Neural progenitor cell (in vitro differentiated cells): ENCODE results near the gene ERC2. TPM values are rescaled to one million over a fixed set of nuclear protein-coding genes. Genes with fewer than 3 reads are reported as not detected.

Experiments used
- DNase-seq: peaks from one replicate; pipeline ENCODE4 v3.0.0-alpha.2; 2016; ENCODE audit warnings: low spot score
- H2AFZ ChIP-seq: fragments of 200-600 bp; sonication (generic); replicated peaks from 2 replicates; pipeline ENCODE4 v1.6.1; 2016; ENCODE audit warnings: antibody characterized with exemption
- H3F3A ChIP-seq: fragments of 200-600 bp; sonication (generic); 2 replicates; pipeline ENCODE4 v1.6.1; 2016; ENCODE audit warnings: antibody characterized with exemption, low read depth
- H3K27ac ChIP-seq: fragments of 200-600 bp; sonication (generic); 2 replicates; pipeline ENCODE4 v1.5.1; 2016; ENCODE audit warnings: mild to moderate bottlenecking
- H3K27me3 ChIP-seq: fragments of 200-600 bp; sonication (generic); 2 replicates; pipeline ENCODE4 v1.6.1; 2016; ENCODE audit warnings: mild to moderate bottlenecking, moderate library complexity
- H3K36me3 ChIP-seq: fragments of 200-600 bp; sonication (generic); 2 replicates; pipeline ENCODE4 v1.5.1; 2016
- H3K4me1 ChIP-seq: fragments of 200-600 bp; sonication (generic); 2 replicates; pipeline ENCODE4 v1.6.1; 2016; ENCODE audit warnings: mixed run types
- H3K4me2 ChIP-seq: fragments of 200-600 bp; sonication (generic); 2 replicates; pipeline ENCODE4 v1.6.1; 2016
- H3K4me3 ChIP-seq: fragments of 200-600 bp; sonication (generic); 2 replicates; pipeline ENCODE4 v1.5.1; 2016
- H3K79me2 ChIP-seq: fragments of 200-600 bp; sonication (generic); 2 replicates; pipeline ENCODE4 v1.6.1; 2016; ENCODE audit warnings: low read depth
- H3K9ac ChIP-seq: fragments of 200-600 bp; sonication (generic); 2 replicates; pipeline ENCODE4 v1.6.1; 2016
- H3K9me3 ChIP-seq: fragments of 200-600 bp; sonication (generic); 2 replicates; pipeline ENCODE4 v1.5.1; 2016; ENCODE audit warnings: low read depth
- H4K20me1 ChIP-seq: fragments of 200-600 bp; sonication (generic); 2 replicates; pipeline ENCODE4 v1.6.1; 2016; ENCODE audit warnings: low read depth
- H3K27ac Mint-ChIP-seq: 3 replicates; pipeline ENCODE4 v1.8.0; 2021; ENCODE audit warnings: mixed read lengths
- H3K27me3 Mint-ChIP-seq: 2 replicates; pipeline ENCODE4 v1.8.0; 2022; ENCODE audit warnings: low read depth, mild to moderate bottlenecking, inconsistent platforms, moderate library complexity, mixed read lengths; ENCODE audit not compliant: insufficient read depth
- H3K36me3 Mint-ChIP-seq: 3 replicates; pipeline ENCODE4 v1.8.0; 2021; ENCODE audit warnings: mixed read lengths
- H3K4me1 Mint-ChIP-seq: 3 replicates; pipeline ENCODE4 v1.8.0; 2021; ENCODE audit warnings: mixed read lengths
- H3K4me3 Mint-ChIP-seq: 3 replicates; pipeline ENCODE4 v1.8.0; 2021; ENCODE audit warnings: mild to moderate bottlenecking, moderate library complexity, mixed read lengths
- H3K9me3 Mint-ChIP-seq: 3 replicates; pipeline ENCODE4 v1.8.0; 2020; ENCODE audit warnings: mixed read lengths
- CTCF ChIP-seq: fragments of 200-600 bp; sonication (generic); IDR thresholded peaks from 2 replicates; pipeline ENCODE4 v1.5.1; 2017; ENCODE audit warnings: antibody characterized with exemption, mild to moderate bottlenecking
- EZH2 ChIP-seq: fragments of 200-600 bp; sonication (generic); IDR thresholded peaks from 2 replicates; pipeline ENCODE4 v1.6.1; 2017; ENCODE audit warnings: antibody characterized with exemption, mild to moderate bottlenecking, moderate library complexity
- EZH2phosphoT487 ChIP-seq: fragments of 200-600 bp; sonication (generic); IDR thresholded peaks from 2 replicates; pipeline ENCODE4 v1.6.1; 2017; ENCODE audit warnings: antibody characterized with exemption
- total RNA-seq: library from RNA; depleted of rRNA; stranded (reverse); fragments of >200 nt; gene quantifications from 2 replicates; pipeline ENCODE4 v1.2.3, GENCODE V29; 2015; ENCODE audit warnings: low replicate concordance

The ERC2 gene
- total RNA-seq, 1 donor from 2014 or later, result 24.8 TPM

DNA sequence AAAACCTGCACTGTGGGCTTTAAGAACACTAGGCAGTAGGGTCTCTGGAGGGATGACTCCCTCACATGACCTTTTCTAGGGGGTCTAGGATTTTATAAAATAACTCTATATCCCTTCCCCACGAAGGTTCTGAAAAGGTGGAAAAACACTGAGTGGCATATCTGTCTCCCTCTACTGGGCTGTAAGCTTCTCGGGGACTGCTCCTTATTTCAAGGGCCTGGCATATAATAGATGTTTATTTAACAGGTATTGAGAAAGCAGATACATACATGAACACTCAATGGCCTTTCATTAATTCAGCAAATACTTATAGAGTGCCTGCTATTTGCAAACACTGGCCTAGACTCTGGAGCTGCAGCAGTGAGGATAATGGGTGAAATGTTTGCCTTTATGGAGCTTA lies 834.9 kb downstream of the ERC2 start:
- Histone ChIP-seq H4K20me1 (no peaks in the 10 kb centered on the region), H3K4me3 (no peak overlapping the region), H2AFZ (no peak overlapping the region), H3K36me3 (no peaks in the 10 kb centered on the region), H3F3A (no peaks in the 10 kb centered on the region), H3K27me3 (no peaks in the 10 kb centered on the region), H3K79me2 (no peaks in the 10 kb centered on the region), H3K9ac (no peak overlapping the region), H3K4me1 (peaks cover 8% of the 10 kb centered on the region), H3K9me3 (no peaks in the 10 kb centered on the region), H3K4me2 (no peak overlapping the region), H3K27ac (no peak overlapping the region)
- Mint-ChIP-seq H3K4me3 (no peak overlapping the region), H3K4me1 (no peaks in the 10 kb centered on the region), H3K27me3 (peaks cover 2% of the 10 kb centered on the region), H3K9me3 (no peaks in the 10 kb centered on the region), H3K27ac (no peak overlapping the region), H3K36me3 (no peaks in the 10 kb centered on the region)
- TF ChIP-seq EZH2phosphoT487 (no peak), EZH2 (no peak), CTCF (no peak)
- no peak for DNase-seq

- Histone ChIP-seq H3K27me3 (no peaks in the 10 kb centered on the region), H2AFZ (no peak overlapping the region), H4K20me1 (no peaks in the 10 kb centered on the region), H3K4me2 (no peak overlapping the region), H3K9me3 (no peaks in the 10 kb centered on the region), H3K4me3 (no peak overlapping the region), H3K4me1 (peaks cover 8% of the 10 kb centered on the region), H3K27ac (no peak overlapping the region), H3K9ac (no peak overlapping the region), H3F3A (no peaks in the 10 kb centered on the region), H3K36me3 (no peaks in the 10 kb centered on the region), H3K79me2 (no peaks in the 10 kb centered on the region)
- TF ChIP-seq EZH2 (no peak), CTCF (no peak), EZH2phosphoT487 (no peak)
- Mint-ChIP-seq H3K27ac (no peak overlapping the region), H3K36me3 (no peaks in the 10 kb centered on the region), H3K4me3 (no peak overlapping the region), H3K27me3 (no peaks in the 10 kb centered on the region), H3K9me3 (no peaks in the 10 kb centered on the region), H3K4me1 (no peaks in the 10 kb centered on the region)
- DNase-seq, result no peak
Observed at GRCh38 chr3:55631766-55632331, 836.4 kb downstream of the ERC2 start.

- H3K4me3 ChIP-seq, result no peak overlapping the region
- DNase-seq, result peak; percentile 22
- TF ChIP-seq EZH2 (no peak), CTCF (peak; percentile 1)
- Mint-ChIP-seq H3K4me3 (no peak overlapping the region), H3K36me3 (no peaks in the 10 kb centered on the region), H3K9me3 (no peaks in the 10 kb centered on the region), H3K4me1 (no peaks in the 10 kb centered on the region), H3K27ac (no peak overlapping the region), H3K27me3 (no peaks in the 10 kb centered on the region)
- no peak overlapping the region for H3K4me2 ChIP-seq
- H3K4me1 ChIP-seq, result peaks cover 8% of the 10 kb centered on the region
- H4K20me1 ChIP-seq, result no peaks in the 10 kb centered on the region
- no peaks in the 10 kb centered on the region for H3K36me3 ChIP-seq
- H3K27ac ChIP-seq, result no peak overlapping the region
- H3K9me3 ChIP-seq, result no peaks in the 10 kb centered on the region
- H3F3A ChIP-seq, result no peaks in the 10 kb centered on the region
- no peaks in the 10 kb centered on the region for H3K79me2 ChIP-seq
- H3K9ac ChIP-seq, result no peak overlapping the region
- H3K27me3 ChIP-seq, result no peaks in the 10 kb centered on the region
- H2AFZ ChIP-seq, result no peak overlapping the region
Observed at GRCh38 chr3:55630921-55631299, 837.4 kb downstream of the ERC2 start.
